Upper lobe of left lung (tissue), 4 donors: ENCODE results near the gene FDX2.

Experiments used
- CTCF ChIP-seq, 6 experiments: fragments of 450-650 bp in 4 of 6; fragments of 200-600 bp in 2 of 6; sonication (generic) in 2 of 6; IDR thresholded peaks; one replicate each; pipeline ENCODE4 v1.5.1; 2016 to 2019; ENCODE audit warnings: antibody characterized with exemption in 6 of 6
- EP300 ChIP-seq, 4 donors: sonication (generic); formaldehyde crosslinking; IDR thresholded peaks; one replicate each; pipeline ENCODE4 v1.5.1; 2017; ENCODE audit warnings: antibody characterized with exemption in 4 of 4, control low read depth in 2 of 4

- TF ChIP-seq CTCF (IDR thresholded peaks at IDR 0.05) (no peak), EP300 (IDR thresholded peaks at IDR 0.05) (no peak)
These were observed 27.1 kb downstream of the FDX2 start for GRCh38 chr19:10288662-10289166.
